PC-3 (cell line): ENCODE measurements around the gene FGGY.

Source experiments
- CTCF ChIP-seq: fragments of 300-600 bp; sonication (generic); conservative IDR thresholded peaks from 2 replicates; pipeline ENCODE4 v1.5.1; 2017; ENCODE audit warnings: antibody characterized with exemption, low read depth, mild to moderate bottlenecking, low read length
- EZH2 ChIP-seq: fragments of 300-600 bp; sonication (generic); IDR thresholded peaks from one replicate; pipeline ENCODE4 v1.6.1; 2017; ENCODE audit warnings: antibody characterized with exemption, mild to moderate bottlenecking, low read length; ENCODE audit not compliant: unreplicated experiment

DNA sequence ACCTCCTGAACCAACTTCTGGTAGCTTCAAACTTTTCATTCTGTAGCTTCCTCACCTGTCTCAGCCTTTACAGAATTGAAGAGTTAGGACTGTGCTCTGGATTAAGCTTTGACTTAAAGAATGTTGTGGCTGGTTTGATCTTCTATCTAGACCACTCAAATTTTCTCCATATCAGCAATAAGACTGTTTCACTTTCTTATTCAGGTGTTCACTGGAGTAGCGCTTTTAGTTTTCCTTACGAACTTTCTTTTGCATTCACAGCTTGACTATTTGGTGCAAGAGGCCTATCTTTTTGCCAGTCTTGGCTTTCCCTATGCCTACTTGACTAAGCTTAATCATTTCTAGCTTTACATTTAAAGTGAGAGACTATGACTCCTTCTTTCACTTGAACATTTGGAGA lies 31.5 kb downstream of the FGGY start:
- no peak for TF ChIP-seq CTCF
- no peak for TF ChIP-seq EZH2
